ENCODE results near the gene PBX1.

- TF ChIP-seq CTCF (IDR thresholded peaks at IDR 0.05) (no peak), POLR2A (IDR thresholded peaks at IDR 0.05) (no peak), POLR2AphosphoS5 (IDR thresholded peaks at IDR 0.05) (no peak), EP300 (IDR thresholded peaks at IDR 0.05) (no peak)
These were observed 19.7 kb downstream of the PBX1 start for GRCh38 chr1:164578479-164579200.

All from sigmoid colon (tissue), 4 donors.